ENCODE measurements around the gene BMX.

DNA sequence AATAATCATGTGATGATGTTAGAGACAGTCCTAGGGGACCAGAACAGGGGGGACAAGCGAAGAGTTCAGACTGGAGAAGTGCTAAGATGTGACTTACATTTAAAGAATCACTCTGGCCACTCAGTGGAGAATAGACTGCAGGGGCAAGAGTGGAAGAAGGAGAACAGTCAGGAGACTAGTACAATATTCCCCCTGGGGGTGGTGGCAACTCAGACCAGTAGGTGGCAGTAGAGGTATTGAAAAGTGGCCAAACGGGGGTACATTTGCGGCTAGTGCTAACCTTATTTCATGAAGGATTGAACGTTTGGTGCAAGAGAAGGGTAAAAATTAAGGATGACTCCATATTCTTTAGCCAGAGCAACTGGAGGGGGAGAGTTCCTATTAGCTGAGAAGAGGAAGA lies 2.7 kb upstream of the BMX start:
- TF ChIP-seq, protein P1, sequence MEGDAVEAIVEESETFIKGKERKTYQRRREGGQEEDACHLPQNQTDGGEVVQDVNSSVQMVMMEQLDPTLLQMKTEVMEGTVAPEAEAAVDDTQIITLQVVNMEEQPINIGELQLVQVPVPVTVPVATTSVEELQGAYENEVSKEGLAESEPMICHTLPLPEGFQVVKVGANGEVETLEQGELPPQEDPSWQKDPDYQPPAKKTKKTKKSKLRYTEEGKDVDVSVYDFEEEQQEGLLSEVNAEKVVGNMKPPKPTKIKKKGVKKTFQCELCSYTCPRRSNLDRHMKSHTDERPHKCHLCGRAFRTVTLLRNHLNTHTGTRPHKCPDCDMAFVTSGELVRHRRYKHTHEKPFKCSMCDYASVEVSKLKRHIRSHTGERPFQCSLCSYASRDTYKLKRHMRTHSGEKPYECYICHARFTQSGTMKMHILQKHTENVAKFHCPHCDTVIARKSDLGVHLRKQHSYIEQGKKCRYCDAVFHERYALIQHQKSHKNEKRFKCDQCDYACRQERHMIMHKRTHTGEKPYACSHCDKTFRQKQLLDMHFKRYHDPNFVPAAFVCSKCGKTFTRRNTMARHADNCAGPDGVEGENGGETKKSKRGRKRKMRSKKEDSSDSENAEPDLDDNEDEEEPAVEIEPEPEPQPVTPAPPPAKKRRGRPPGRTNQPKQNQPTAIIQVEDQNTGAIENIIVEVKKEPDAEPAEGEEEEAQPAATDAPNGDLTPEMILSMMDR (IDR thresholded peaks at IDR 0.05; ENCODE audit: low read depth, low read length), result peak; percentile 66
- no peak for TF ChIP-seq EZH2phosphoT487 (IDR thresholded peaks at IDR 0.05; ENCODE audit: low read depth)

Measured in OCI-LY3 (cell line).